ENCODE measurements around the gene VEGFD. TPM values are rescaled to one million over a fixed set of nuclear protein-coding genes. Genes with fewer than 3 reads are reported as not detected.

Gene VEGFD
- total and polyA plus RNA-seq, 11 donors, result 0.51 to 20.3 (median 3.6) TPM

- Histone ChIP-seq H3K4me1 (peaks cover 0 to 6% (median under 1%) of the 10 kb centered on the region in 12 donors), H3K27ac (no peak overlapping the region), H3K9me3 (no peaks in the 10 kb centered on the region), H3K36me3 (peaks cover 0 to 6% (median 0%) of the 10 kb centered on the region in 9 donors), H3K4me3 (no peak overlapping the region), H3K27me3 (peaks cover 0 to 38% (median 0%) of the 10 kb centered on the region in 9 donors)
- intact Hi-C loops (cut with DNase I), result no loop called here
- ATAC-seq, result no peak
- no peak for DNase-seq
- 55 to 75% (median 66%) methylated on average over 2 of the region's 2 CpGs for WGBS, 4 donors
- TF ChIP-seq POLR2A (IDR thresholded peaks at IDR 0.05) (no peak), CTCF (IDR thresholded peaks at IDR 0.05) (no peak)
These were observed 26.7 kb upstream of the VEGFD start for GRCh38 chrX:15410947-15411346.

GRCh38 chrX:15410430-15410829 lies 26.2 kb upstream of the VEGFD start:
- TF ChIP-seq POLR2A (IDR thresholded peaks at IDR 0.05) (no peak), CTCF (IDR thresholded peaks at IDR 0.05) (no peak)
- ATAC-seq, result no peak
- Histone ChIP-seq H3K4me1 (peaks cover 0 to 10% (median 2%) of the 10 kb centered on the region in 12 donors), H3K27me3 (peaks cover 0 to 34% (median 0%) of the 10 kb centered on the region in 9 donors), H3K9me3 (no peaks in the 10 kb centered on the region), H3K27ac (no peak overlapping the region), H3K36me3 (peaks cover 0 to 6% (median 0%) of the 10 kb centered on the region in 9 donors), H3K4me3 (no peak overlapping the region)
- intact Hi-C loops (cut with DNase I), result no loop called here
- no peak for DNase-seq

GRCh38 chrX:15405846-15406245 lies 21.6 kb upstream of the VEGFD start:
- no peak for TF ChIP-seq CTCF (IDR thresholded peaks at IDR 0.05)
- no peak for TF ChIP-seq POLR2A (IDR thresholded peaks at IDR 0.05)
- peaks cover 0 to 25% (median 2%) of the 10 kb centered on the region in 12 donors for H3K4me1 ChIP-seq
- peak overlapping the region in 6 of 12 donors; percentile 12 to 68 (median 50) for H3K27ac ChIP-seq
- peaks cover 0 to 6% (median 0%) of the 10 kb centered on the region in 9 donors for H3K36me3 ChIP-seq
- intact Hi-C loops (cut with DNase I), result no loop called here
- no peaks in the 10 kb centered on the region for H3K9me3 ChIP-seq
- no peak overlapping the region for H3K4me3 ChIP-seq
- H3K27me3 ChIP-seq, result peaks cover 0 to 21% (median 0%) of the 10 kb centered on the region in 9 donors
- DNase-seq, result peak in 2 of 5 donors; percentile 31 to 44
- 52 to 86% (median 73%) methylated on average over 3 of the region's 3 CpGs for WGBS, 4 donors
- ATAC-seq, result peak in 2 of 4 donors; percentile 51 to 72

- Histone ChIP-seq H3K27ac (peak overlapping the region in 8 of 12 donors; percentile 22 to 69 (median 47)), H3K9me3 (no peaks in the 10 kb centered on the region), H3K36me3 (peaks cover 0 to 6% (median 0%) of the 10 kb centered on the region in 9 donors), H3K4me3 (no peak overlapping the region), H3K4me1 (peaks cover 0 to 25% (median 2%) of the 10 kb centered on the region in 12 donors), H3K27me3 (peaks cover 0 to 14% (median 0%) of the 10 kb centered on the region in 9 donors)
- DNase-seq (peak in 4 of 5 donors; percentile 45 to 70 (median 68)), ATAC-seq (peak; percentile 77 to 96 (median 86))
- 38 to 48% (median 43%) methylated on average over 7 of the region's 7 CpGs for WGBS, 4 donors
- TF ChIP-seq CTCF (IDR thresholded peaks at IDR 0.05), result no peak
- intact Hi-C loops (cut with DNase I), result no loop called here
These were observed 20.3 kb upstream of the VEGFD start for GRCh38 chrX:15404401-15405096.

All from heart left ventricle (tissue), 16 donors.